Astrocyte (in vitro differentiated cells and primary cell): Measurements from ENCODE around the gene ZIC1. TPM values are rescaled to one million over a fixed set of nuclear protein-coding genes. Genes with fewer than 3 reads are reported as not detected.

Experiments used
- DNase-seq: peaks from one replicate; pipeline ENCODE4 v3.0.0-alpha.2; 2010; ENCODE audit warnings: low read depth
- FAIRE-seq: peaks from 2 replicates; lab custom pipeline; 2011; peaks lifted over from hg19 to GRCh38; lab: Jason Lieb, UNC
- H2AFZ ChIP-seq: 2 replicates; pipeline ENCODE4 v1.6.0; 2012; ENCODE audit warnings: low read depth, low read length, inconsistent platforms
- H3K27ac ChIP-seq: 2 replicates; pipeline ENCODE4 v1.5.1; 2011; ENCODE audit warnings: low read depth, low read length, inconsistent platforms
- H3K27me3 ChIP-seq: 2 replicates; pipeline ENCODE4 v1.6.0; 2011; ENCODE audit warnings: low read length, inconsistent platforms; ENCODE audit not compliant: insufficient read depth
- H3K36me3 ChIP-seq: 2 replicates; pipeline ENCODE4 v1.5.1; 2011; ENCODE audit warnings: low read length, inconsistent platforms; ENCODE audit not compliant: insufficient read depth
- H3K4me1 ChIP-seq: 2 replicates; pipeline ENCODE4 v1.5.1; 2011; ENCODE audit warnings: low read length, inconsistent platforms; ENCODE audit not compliant: insufficient read depth
- H3K4me2 ChIP-seq: 2 replicates; pipeline ENCODE4 v1.6.0; 2012; ENCODE audit warnings: low read length, inconsistent platforms
- H3K4me3 ChIP-seq: 2 replicates; pipeline ENCODE4 v1.5.1; 2011; ENCODE audit warnings: low read depth, mild to moderate bottlenecking, low read length, inconsistent platforms; ENCODE audit not compliant: insufficient read depth
- H3K79me2 ChIP-seq: 2 replicates; pipeline ENCODE4 v1.6.0; 2012; ENCODE audit warnings: mild to moderate bottlenecking, low read length, inconsistent platforms; ENCODE audit not compliant: insufficient read depth
- H3K9ac ChIP-seq: 2 replicates; pipeline ENCODE4 v1.6.0; 2012; ENCODE audit warnings: mild to moderate bottlenecking, low read length, inconsistent platforms
- H3K9me3 ChIP-seq: 2 replicates; pipeline ENCODE4 v1.5.1; 2012; ENCODE audit warnings: low read depth, mild to moderate bottlenecking, low read length, inconsistent platforms; ENCODE audit not compliant: insufficient read depth
- H4K20me1 ChIP-seq: 2 replicates; pipeline ENCODE4 v1.6.0; 2012; ENCODE audit warnings: low read length, inconsistent platforms; ENCODE audit not compliant: insufficient read depth
- H3K27ac Mint-ChIP-seq: one replicate; pipeline ENCODE4 v1.8.0; 2021; ENCODE audit warnings: mild to moderate bottlenecking, mixed read lengths; ENCODE audit not compliant: unreplicated experiment
- H3K27me3 Mint-ChIP-seq: one replicate; pipeline ENCODE4 v1.8.0; 2021; ENCODE audit warnings: low read depth, mixed read lengths; ENCODE audit not compliant: unreplicated experiment
- H3K36me3 Mint-ChIP-seq: one replicate; pipeline ENCODE4 v1.8.0; 2021; ENCODE audit warnings: low read depth, mixed read lengths; ENCODE audit not compliant: unreplicated experiment
- H3K4me1 Mint-ChIP-seq: one replicate; pipeline ENCODE4 v1.8.0; 2021; ENCODE audit warnings: low read depth, mixed read lengths; ENCODE audit not compliant: unreplicated experiment
- H3K4me3 Mint-ChIP-seq: one replicate; pipeline ENCODE4 v1.8.0; 2021; ENCODE audit warnings: mild to moderate bottlenecking, moderate library complexity, mixed read lengths; ENCODE audit not compliant: unreplicated experiment
- H3K9me3 Mint-ChIP-seq: one replicate; pipeline ENCODE4 v1.8.0; 2021; ENCODE audit warnings: mild to moderate bottlenecking, mixed read lengths; ENCODE audit not compliant: unreplicated experiment
- EZH2 ChIP-seq: IDR thresholded peaks from 2 replicates; pipeline ENCODE4 v1.6.1; 2012; ENCODE audit warnings: mild to moderate bottlenecking, low read length, inconsistent platforms; ENCODE audit not compliant: insufficient read depth
- total RNA-seq: library from RNA; stranded (reverse); gene quantifications from 2 replicates; pipeline ENCODE4 v1.2.1, GENCODE V29; 2021
- TF ChIP-seq, protein P1 (sequence below): IDR thresholded peaks from 2 replicates; pipeline ENCODE4 v1.5.1; 2011; ENCODE audit warnings: low read depth, mild to moderate bottlenecking, inconsistent platforms, low read length, moderate library complexity; ENCODE audit not compliant: insufficient read depth

ZIC1 gene
- total RNA-seq, 1 donor from 2014 or later: 0.30 TPM

GRCh38 chr3:147410526-147411237 is 1.5 kb downstream of the ZIC1 start:
- Histone ChIP-seq H3K36me3 (peaks cover 4% of the 10 kb centered on the region), H3K79me2 (peaks cover 88% of the 10 kb centered on the region), H3K27me3 (peaks cover 64% of the 10 kb centered on the region), H3K4me2 (peak overlapping the region; percentile 88), H3K4me3 (peak overlapping the region; percentile 82), H2AFZ (peak overlapping the region; percentile 49), H3K9me3 (no peaks in the 10 kb centered on the region), H3K4me1 (peaks cover 19% of the 10 kb centered on the region), H3K9ac (peak overlapping the region; percentile 93), H3K27ac (peak overlapping the region; percentile 84), H4K20me1 (peaks cover 13% of the 10 kb centered on the region)
- no peak overlapping the region for H3K4me3 Mint-ChIP-seq
- no peak for FAIRE-seq
- H3K36me3 Mint-ChIP-seq: no peaks in the 10 kb centered on the region
- TF ChIP-seq, protein P1, sequence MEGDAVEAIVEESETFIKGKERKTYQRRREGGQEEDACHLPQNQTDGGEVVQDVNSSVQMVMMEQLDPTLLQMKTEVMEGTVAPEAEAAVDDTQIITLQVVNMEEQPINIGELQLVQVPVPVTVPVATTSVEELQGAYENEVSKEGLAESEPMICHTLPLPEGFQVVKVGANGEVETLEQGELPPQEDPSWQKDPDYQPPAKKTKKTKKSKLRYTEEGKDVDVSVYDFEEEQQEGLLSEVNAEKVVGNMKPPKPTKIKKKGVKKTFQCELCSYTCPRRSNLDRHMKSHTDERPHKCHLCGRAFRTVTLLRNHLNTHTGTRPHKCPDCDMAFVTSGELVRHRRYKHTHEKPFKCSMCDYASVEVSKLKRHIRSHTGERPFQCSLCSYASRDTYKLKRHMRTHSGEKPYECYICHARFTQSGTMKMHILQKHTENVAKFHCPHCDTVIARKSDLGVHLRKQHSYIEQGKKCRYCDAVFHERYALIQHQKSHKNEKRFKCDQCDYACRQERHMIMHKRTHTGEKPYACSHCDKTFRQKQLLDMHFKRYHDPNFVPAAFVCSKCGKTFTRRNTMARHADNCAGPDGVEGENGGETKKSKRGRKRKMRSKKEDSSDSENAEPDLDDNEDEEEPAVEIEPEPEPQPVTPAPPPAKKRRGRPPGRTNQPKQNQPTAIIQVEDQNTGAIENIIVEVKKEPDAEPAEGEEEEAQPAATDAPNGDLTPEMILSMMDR: no peak
- peak; percentile 93 for TF ChIP-seq EZH2
- peak overlapping the region; percentile 85 for H3K27ac Mint-ChIP-seq
- peaks cover 31% of the 10 kb centered on the region for H3K9me3 Mint-ChIP-seq
- H3K27me3 Mint-ChIP-seq: peaks cover 85% of the 10 kb centered on the region
- peak; percentile 61 for DNase-seq
- H3K4me1 Mint-ChIP-seq: peaks cover 4% of the 10 kb centered on the region

- TF ChIP-seq, protein P1: no peak
- no peak for TF ChIP-seq EZH2
- H3K4me1 Mint-ChIP-seq: peaks cover 4% of the 10 kb centered on the region
- H2AFZ ChIP-seq: no peak overlapping the region
- H3K36me3 ChIP-seq: peaks cover 4% of the 10 kb centered on the region
- H3K9ac ChIP-seq: peak overlapping the region; percentile 93
- H4K20me1 ChIP-seq: peaks cover 13% of the 10 kb centered on the region
- H3K4me3 ChIP-seq: peak overlapping the region; percentile 82
- peaks cover 31% of the 10 kb centered on the region for H3K9me3 Mint-ChIP-seq
- H3K27me3 ChIP-seq: peaks cover 61% of the 10 kb centered on the region
- FAIRE-seq (no peak), DNase-seq (no peak)
- H3K4me2 ChIP-seq: peak overlapping the region; percentile 88
- peak overlapping the region; percentile 85 for H3K27ac Mint-ChIP-seq
- H3K27me3 Mint-ChIP-seq: peaks cover 85% of the 10 kb centered on the region
- H3K27ac ChIP-seq: peak overlapping the region; percentile 84
- H3K9me3 ChIP-seq: no peaks in the 10 kb centered on the region
- H3K4me3 Mint-ChIP-seq: peak overlapping the region; percentile 17
- H3K4me1 ChIP-seq: peaks cover 17% of the 10 kb centered on the region
- H3K79me2 ChIP-seq: peaks cover 81% of the 10 kb centered on the region
- no peaks in the 10 kb centered on the region for H3K36me3 Mint-ChIP-seq
These were observed 2.2 kb downstream of the ZIC1 start for GRCh38 chr3:147411238-147411814.
